ENCODE data around the gene ZNF710.

Gene ZNF710

DNA sequence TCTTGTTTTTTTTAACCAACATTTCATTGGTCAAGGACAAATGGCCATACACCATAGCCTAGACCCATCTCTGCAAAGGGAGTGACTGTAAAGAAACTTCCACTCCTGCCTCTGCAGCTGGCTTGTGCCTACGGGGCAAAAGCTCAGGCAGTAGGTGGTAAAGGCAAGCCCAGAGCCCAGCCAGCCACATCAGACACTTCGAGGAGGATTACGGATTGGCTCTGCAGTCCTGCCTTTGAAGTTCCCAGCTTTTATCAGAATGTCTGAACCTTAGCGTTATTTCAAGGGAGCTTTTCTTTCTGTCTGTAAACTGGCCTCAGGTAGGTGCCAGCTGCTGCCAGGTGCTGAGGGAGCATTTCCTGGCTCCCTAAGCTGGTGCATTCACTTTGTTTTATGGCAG, 15.6 kb downstream of the ZNF710 start:
- no peak for DNase-seq (ENCODE audit: low spot score)

DNA sequence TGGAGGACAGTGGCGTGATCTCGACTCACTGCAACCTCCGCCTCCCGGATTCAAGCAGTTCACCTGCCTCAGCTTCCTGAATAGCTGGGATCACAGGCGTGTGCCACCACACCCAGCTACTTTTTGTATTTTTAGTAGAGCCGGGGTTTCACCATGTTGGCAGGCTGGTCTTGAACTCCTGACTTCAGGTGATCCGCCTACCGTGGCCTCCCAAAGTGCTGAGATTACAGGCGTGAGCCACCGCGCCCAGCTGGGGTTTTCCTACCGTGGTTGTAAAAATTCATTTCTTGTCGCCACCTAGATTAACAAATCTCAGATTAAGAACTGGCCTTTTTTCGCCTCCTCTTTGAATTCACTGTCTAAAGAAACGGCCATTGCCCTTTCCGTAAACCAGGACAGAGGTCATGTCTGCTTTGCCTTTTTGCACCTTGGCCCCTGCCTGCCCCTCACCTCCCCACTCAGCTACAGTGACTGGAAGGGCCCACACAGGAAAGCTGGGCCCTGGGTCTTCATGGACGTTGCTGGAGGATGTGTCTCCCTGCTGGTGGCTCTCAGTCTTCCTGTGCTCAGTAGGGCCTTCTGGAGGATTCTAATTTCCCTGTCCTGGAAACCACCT, 17.2 kb downstream of the ZNF710 start:
- no peak for DNase-seq (ENCODE audit: low spot score)

DNA sequence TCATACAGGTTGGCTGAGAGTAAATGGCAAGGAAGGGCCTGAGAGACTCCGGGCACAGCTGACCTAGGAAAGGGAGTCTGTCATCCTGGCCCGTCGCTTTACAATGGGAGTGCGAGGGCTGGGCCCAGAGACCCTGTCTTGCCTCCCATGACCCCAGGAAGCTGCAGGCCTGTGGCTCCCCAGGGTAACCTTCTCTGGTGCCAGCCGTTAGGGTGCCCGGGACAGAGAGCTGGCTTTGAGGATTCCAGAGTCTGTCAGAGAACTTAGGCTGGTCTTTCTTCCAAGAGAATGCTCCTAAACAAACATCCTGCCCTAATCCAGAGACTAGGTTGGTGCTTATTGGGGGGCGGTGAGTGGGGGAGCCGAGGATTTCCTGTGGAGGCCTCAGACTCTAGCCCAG, 18.5 kb downstream of the ZNF710 start:
- no peak for DNase-seq (ENCODE audit: low spot score)

DNA sequence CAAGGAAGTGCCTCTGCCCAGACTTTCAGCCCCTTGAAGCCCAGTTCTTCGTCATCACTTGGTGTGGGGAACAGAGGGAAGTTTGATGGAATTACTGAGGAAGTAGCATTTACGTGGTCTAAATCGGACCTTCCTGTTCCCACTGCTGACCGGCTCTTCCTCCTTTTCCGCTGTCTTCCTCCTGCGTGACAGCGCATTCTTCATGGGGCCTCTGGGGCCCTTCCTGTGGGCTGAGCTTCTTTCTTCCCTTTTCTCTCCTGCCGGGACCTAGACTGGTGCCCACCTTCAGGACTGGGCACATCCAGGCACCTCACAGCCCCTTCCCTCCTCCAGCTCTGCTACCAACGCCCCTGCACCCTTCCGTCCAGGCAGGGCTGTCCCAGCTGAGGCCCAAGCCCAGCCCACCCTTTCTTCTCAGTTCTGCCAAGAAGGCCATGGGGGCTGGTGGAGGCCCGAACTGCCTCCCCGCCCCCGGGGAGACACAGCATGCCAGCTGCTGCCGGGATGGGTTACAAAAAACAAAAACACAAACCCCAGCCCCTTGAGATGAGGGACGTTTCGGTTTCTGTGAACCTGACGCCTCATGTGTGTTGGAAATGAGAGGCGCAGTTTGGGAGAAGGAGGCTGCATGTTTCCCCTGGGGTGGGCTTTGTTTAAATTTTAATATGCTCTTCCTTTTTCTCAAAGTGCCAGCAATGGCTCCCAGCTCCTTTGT, 19.1 kb downstream of the ZNF710 start:
- no peak for DNase-seq (ENCODE audit: low spot score)

DNA sequence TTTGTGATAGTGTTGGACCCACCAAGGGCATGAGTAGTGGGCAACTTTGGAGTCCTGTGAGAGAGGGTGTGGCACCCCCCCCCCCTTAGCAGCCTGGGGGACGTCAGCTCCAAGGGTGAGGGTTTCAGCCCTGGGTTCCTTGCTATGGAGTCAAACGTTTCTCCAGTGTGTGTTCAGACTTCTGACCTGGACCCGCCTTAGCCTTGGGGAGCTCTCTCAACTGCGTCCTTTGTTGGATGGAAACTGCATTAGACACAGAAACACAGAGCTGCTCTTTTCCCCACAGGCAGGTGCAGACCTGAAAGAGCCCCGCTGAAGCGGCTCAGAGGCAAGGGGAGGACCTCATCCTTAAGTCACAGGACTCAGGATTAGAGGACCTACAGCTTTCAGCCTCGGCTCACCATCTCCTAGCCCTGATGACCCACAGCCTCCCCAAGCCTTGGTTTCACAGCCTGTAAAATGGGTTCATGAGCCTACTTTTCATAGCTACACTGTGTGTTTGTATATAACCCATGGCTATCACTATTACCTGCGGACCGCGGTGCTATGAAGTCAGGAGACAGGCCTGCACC, 19.9 kb downstream of the ZNF710 start:
- DNase-seq (ENCODE audit: low spot score) = no peak

DNA sequence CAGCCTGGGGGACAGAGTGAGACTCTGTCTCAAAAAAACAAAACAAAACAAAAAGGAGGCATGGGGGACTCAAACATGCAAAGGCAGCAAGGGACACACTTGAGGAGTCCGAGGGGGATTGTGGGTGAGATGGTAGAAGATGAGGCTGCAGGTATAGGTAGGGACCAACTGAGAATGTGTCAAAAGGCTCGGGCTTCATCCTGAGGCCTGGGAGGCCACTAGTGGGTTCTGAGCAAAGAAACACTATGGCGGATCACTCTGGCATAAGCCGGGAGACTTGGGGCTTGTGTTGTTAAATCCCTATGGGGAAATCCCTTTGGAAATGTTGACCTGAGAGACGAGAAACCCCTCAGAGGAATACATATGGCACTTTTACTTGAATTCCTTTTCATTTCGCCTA, 21.2 kb downstream of the ZNF710 start:
- DNase-seq (ENCODE audit: low spot score) = no peak

DNA sequence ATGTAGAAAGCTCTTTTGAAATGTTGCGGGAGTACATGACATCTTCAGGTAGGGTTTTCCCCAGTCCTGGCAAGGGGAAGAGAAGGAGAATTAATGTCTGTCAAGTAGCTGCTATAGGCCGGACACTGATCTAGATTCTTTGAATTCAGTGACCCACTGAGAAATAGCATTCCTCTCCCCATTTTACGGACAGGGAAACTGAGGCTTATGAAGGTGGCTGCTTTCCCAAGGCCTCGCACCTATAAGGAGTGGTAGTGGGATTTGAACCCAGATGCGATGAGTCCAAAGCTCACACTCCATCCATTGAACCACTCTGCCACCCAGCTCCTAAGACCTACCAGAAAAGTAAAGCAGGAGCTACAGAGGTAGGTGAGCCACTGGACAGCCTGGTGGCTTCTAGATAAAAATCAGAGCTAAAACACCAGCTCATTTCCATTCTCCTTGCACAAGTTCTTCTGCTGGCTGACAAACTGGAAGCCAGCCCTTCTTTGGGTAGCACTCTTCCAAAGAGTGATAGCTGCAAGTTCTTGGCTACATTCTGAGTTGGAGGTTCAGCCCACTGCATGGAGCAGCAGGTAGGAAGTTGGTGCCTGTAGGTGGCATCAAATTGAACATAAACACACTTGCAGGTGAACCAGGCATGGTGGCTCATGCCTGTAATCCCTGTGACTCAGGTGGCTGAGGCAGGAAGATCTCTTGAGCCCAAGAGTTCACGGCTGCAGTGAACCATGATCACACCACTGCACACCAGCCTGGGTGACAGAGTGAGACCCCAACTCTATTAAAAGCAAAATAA, 22.0 kb downstream of the ZNF710 start:
- DNase-seq (ENCODE audit: low spot score) = no peak

DNA sequence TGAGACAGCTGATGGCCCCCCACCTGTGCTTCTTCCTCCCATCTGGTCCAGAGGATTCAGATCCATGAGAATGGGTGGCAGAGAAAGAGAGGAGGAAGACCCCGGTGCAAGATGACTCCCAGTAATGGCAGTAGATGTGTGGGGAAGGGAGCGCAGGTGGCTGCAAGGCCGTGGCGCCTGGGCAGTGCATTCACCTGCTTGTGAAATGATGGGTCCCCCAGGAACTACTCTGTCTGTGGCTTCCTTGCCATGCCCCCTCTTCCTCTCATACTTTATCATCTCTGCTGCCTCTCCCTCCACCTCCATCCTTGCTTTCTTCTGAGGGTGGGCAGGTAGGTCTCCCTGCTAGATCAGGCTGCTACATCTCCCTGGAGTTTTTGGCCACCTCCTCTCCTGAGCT, 23.3 kb downstream of the ZNF710 start:
- DNase-seq (ENCODE audit: low spot score) = no peak

DNA sequence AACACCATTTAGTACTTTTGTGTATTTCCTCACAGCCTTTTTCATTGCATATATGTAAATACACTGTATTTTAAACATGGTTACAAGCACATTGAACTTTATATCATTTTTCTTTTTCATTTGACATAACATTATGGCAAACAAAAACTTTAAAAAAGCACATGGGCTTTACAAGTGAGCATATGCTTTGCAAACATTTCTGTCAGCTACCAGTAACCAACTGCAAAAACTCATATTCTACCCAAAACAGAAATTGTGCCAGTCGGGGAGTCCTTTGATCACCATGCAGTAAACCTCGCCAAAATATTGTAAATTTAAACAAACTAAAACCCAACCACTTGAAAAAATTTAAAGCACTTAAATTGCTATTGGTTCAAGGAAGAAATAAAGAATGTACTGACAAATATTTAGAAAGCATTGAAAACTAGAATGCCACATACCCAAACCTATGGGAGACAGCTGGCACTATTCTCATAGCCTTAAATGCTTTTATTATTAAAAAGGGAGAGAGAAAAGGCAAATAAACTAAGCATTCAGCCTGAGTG, 24.4 kb downstream of the ZNF710 start:
- no peak for DNase-seq (ENCODE audit: low spot score)

DNA sequence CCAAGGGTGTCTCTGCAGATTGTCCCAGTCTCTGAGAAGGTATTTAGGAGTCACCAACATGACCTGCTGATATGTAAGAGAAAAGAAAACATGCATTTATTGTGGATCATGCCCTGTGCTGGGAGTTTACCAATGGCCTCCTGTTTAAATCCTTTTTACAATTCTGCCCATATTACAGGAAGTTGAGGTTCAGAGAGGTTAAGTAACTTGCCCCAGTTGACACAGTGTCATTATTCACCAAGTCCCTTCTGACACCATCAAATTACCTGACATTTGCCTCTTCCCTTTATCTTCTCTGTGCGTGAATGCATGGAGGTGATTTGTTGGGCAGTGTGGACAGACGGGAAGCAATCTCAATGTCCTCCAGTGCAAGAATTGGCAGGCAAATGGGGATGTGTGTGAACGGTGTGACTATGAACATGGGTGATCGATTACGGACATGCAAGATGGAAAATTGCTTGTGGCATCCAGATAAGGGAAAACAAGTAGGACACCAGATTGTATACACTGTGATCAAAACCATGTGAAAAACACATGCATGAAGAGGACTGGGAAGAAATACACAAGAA, 27.3 kb downstream of the ZNF710 start:
- no peak for DNase-seq (ENCODE audit: low spot score)

DNA sequence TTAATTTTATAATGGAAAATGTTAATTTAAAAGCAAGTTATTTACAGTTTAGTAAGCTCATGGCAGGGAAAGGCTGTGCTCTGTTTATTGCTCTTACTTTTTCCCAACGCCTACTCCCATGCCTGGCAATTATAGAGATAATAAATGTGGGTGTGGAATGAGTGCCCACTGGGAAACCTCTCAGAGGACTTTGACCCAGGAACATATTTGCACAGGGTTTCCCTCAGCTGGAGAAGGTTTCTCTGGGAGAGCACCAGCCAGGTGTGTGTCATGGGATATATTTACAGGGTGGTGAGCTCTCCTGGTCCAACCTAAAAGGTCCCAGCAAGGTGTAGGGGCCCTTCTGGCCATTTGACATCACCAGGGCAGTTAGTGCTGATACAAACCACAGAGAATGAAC, 27.9 kb downstream of the ZNF710 start:
- DNase-seq (ENCODE audit: low spot score) = no peak

DNA sequence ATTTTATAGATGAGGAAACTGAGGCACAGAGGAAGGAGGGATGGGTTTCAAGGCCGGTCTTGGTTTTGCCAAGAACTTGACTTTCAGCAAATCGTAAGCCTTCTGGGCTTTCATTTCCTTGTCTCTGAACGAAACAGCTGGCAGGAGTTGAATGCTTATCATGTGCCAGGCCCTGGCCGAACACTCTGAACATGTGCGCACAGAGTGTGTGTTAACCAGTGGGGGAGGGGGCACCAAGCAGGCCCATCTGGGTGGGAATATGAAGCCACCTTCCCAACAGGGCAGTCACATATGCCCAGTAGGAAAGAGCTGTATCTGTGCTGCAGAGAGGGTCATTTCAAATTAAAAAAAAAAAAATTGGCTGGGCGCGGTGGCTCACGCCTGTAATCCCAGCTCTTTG, 29.3 kb downstream of the ZNF710 start:
- no peak for DNase-seq (ENCODE audit: low spot score)

DNA sequence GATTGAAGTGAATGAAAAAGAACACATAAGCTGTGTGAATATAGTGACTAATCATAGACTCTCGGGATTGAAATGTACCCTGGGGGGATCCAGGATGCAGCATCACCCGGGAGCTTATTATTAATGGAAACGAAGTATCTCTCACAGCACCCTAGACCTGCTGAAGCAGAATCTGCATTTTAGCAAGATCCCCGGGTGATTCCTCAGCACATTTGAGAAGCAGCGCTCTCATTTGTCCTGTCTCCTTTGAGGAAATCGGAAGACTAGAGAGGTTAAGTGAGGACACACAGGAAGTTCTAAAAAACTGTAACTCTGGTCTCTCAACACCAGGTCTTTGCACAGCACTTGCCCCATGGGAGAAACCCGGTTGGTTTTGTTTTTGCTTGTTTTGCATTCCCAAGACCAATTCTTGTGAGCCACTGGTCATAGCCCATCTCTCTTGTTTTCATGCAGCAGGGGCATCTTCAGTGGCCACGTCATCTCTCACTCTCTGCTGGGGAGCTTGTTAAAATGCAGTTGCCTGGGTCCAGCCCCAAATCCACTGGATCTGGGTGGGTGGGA, 30.2 kb downstream of the ZNF710 start:
- no peak for DNase-seq (ENCODE audit: low spot score)

DNA sequence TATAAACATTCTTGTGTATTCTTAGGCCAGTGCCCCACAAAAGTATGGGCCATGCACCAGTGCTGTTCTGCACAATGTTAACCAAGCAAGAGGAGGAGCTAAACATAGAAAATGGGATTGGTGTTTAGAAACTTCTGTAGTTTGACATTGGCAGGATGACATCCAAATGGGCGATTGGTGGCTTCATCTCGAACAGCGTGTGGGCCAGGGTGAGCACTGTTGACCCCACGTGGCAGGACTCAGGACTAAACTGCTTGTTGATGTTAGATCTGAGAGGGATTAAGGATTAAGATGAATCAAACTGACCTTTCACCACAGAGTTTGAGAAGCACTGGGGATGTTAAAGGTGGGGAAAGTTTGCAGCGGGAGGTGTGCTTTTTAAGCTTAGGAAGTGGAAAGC, 31.9 kb downstream of the ZNF710 start:
- DNase-seq (ENCODE audit: low spot score) = no peak

DNA sequence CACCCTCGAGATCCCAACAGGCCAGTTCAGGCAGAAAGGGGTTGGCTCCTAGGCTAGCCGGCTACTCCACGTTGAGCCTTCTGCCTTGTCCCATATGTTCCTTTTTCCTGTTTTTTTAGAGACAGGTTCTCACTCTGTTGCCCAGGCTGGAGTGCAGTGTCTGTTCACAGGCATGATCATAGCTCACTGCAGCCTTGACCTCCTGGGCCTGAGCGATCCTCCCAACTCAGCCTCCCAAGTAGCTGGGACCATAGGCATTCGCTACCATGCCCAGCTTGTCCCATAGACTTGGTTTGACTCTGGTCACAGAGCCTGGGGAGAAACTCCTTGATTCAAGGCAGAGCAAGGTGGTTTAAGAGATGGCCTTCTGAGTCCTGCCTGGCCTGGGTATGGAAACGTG, 32.3 kb downstream of the ZNF710 start:
- no peak for DNase-seq (ENCODE audit: low spot score)

DNA sequence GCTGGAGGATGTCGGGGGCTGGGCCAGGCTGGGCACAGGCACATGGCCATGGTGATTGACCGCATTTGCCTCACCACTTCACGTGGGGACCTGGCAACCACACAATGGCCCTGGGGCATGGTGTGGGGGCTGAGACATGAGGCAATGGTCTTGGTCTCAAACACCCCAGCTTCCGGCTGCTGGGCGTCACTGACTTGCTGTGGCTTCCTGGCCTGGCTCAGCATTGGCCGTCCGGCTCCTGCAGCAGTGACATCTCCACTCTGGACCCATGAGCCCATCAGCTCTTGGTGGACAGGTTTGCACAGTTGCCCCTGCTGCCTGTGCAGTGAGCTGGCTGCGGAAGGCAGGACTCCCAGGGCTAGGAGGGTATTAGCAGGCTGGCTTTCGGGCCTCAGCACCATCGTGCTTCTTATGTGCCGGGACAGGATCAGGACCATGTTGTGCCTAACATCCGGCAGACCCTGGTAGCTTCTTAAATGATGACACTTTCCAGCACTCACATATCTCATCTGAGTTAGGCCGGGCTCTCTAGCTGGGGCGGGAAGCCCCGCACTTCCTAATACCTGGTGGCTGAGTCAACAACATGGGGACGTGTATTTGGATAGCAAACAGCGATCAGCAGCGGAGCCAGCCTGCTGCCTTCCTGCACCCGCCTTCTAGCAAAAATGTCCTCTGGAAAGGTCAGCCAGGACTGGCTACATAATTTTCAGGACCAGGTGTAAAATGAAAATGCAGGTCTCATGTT, 34.1 kb downstream of the ZNF710 start:
- DNase-seq (ENCODE audit: low spot score) = no peak

DNA sequence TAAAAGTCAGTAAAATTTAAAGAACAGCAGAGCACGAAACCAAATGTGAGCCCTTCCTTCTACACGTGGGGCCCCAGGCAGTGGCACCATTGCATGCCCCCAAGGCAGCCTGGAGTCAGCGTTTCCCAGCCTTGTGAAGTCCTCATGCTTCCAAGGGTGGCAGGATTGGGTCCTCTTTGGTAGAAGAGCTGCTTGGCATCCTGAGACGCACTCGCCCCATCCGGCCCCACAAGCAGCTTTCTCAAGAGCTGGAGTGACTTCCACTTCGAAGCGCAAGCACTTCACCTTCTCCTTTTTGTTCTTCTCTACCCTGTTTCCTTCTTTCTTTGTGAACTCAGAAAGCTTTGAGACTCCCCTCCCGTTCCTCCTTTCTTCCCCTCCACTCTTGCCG, 34.7 kb downstream of the ZNF710 start:
- no peak for DNase-seq (ENCODE audit: low spot score)

DNA sequence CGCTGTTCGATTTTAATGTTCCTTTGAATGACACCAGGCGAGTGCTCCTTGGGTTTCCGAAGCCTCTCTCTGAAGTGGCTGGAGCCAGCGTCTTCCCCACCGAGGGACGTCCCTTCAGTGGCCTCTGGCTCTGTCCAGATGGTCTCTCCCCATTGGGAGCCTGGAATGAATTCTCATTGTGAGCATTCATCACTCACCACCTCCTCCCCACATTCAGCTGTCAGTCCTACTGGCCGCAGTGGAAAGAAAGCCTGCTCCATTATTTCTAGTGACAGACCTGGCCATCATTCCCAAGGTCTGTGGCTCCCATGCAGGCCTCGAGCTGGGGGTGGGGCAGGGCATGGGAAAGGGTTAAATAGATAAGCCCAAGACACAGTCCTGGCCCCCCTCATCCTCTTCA, 35.2 kb downstream of the ZNF710 start:
- DNase-seq (ENCODE audit: low spot score) = no peak

DNA sequence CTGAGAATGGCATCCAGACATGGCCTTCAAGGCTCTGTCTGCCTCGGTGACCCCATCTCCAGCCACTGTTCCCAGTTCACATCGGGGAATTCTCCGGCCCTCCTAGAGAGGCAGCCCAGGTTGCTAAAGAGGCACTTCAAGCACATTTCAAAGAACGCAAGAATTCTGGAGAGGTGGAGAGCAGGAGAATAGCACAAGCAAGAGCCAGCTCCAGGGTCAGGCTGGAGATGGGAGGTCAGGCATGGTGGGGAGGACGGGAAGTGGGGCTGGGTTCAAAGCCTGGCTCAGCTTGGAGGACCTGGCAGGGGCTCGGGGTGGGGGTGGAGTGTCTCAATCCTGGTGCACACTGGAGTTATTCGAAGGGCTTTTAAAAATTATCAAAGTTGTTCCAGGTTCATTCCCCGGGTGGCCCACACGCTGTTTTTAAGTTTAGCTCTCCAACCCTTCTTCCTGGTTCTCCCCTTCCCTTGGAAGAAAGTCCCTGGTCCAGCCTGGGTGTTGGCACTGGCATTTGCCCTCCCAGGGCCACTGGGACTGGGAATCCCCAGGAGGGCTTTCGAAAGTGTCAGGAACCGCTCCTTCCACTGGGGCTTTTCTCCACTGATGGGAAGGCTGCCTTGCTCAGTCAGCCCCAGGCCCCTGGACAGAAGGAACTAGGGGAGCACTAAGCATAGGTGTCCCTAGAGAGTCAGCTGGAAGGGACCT, 35.8 kb downstream of the ZNF710 start:
- no peak for DNase-seq (ENCODE audit: low spot score)

DNA sequence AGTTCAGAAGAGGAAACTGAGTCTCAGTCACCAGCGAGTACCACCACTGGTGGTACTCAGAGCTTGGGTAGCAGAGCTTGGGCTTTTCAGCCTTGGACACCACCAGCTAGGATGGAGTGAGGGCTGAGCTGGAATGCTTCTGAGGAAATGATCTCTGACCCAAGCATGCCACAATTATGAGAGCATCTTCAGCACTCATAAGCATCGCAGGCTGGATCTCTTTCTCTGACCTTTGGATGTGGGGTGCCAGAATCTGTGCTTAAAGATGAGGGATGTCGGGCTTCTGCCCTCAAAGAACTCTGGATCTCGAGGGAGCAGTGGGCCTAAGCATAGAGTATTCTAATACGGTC, 36.4 kb downstream of the ZNF710 start:
- no peak for DNase-seq (ENCODE audit: low spot score)

All from SK-N-DZ (cell line).